GOT3 (cell line): Measurements from ENCODE around the gene TRPV6.

ENCODE experiments used
- DNase-seq: peaks from one replicate; lab custom pipeline; 2025; ENCODE audit warnings: mixed read lengths; lab: John Stamatoyannopoulos, UW

TRPV6 gene

DNA sequence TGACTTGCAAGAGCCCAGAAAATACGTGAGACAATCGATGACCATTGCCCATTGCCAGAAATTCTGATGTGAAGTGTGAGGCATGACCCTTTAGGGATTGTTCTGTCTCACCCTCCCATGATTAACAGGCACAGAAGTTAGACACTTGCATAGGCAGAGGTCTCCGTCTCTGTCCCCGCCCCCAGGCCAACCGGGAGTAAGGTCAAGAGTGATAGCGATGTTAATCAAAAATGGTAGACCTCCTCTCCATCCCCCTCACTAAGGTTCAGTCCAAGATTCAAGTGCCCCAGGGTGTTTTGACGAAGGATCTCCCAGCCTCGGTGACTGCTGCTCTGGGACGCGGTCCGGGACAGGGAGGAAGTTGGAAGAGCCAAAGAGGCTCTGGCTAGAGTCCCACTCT lies 22.7 kb upstream of the TRPV6 start:
- DNase-seq = no peak

DNA sequence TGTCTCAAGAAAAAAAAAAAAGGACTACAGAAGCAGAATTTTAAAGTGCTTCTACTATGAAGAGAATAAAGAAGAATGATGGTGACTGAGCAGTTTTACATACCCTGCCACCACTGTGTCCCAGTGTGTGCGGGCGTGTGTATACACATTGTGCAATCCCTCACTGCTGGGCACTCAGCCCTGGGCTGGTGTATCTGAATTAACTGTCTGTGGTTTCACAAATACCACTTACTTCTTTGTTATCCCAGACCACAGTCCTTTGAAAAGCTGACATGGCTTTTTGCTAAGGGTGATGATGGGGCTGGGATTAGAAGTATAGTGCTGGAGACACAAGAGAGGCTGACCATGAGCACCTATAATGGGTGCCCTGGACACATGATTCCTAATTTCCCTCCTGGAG lies 21.1 kb upstream of the TRPV6 start:
- DNase-seq = no peak

GRCh38 chr7:142905759-142906158 lies 20.2 kb upstream of the TRPV6 start:
- no peak for DNase-seq

- no peak for DNase-seq
Observed at GRCh38 chr7:142904128-142904527, 18.6 kb upstream of the TRPV6 start.

DNA sequence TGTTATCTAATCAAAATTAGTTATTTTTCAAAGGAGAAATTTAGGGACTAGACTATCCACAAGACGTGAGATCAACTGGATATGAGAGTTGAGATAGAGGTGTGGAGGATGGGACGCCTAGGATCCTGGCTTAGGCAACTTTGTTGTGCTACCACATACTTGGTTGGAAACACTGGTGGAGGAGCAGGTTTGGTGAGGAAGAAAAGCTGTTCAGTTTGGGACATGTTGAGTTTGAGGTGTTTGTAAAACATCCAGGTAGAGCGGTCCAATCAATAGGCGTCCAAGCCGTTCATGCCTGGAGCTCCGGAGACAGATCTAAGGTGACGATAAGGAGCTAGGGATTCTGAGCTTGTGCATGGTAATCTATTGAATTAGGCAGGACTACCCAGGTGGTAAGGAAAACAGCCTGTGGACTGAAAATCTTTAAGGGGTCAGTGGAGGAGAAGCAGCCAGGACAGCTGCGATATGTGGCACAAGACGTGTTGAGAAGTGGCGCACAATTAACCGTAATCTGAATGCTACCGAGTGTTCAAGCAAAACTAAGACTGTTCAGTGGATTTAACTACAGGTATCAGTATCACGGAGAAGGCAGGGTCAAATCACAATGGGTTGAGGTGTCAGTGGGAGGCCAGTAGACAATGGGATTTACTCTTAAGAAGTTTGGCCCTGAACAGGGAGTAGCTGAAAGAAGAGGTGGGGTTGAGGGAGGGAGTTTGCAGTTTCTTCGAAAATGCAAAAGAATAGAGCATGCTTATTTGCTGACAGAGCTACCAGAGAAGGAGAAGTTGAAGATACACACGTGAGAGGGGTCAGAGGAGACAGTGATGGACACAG lies 16.1 kb upstream of the TRPV6 start:
- no peak for DNase-seq

DNA sequence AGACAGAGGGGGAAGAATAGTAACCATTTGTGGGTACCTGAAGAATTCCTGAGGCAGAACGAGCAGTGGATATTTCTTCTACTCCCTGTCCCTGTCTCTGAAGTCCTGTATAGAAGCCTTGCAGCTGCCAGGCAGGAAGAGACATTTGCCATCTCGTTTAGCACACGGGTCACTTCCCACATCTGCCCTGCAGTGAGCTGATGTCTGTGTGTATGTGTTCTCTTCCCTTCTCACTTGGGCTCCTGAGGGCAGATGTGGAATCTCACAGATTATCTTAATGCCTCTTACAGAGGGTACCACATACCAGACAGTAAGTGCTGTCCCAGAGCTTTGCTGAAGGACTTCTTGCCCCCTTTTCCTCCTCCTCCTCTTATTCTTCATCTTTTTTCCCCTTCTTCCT lies 14.1 kb upstream of the TRPV6 start:
- no peak for DNase-seq

GRCh38 chr7:142898377-142899170 lies 13.0 kb upstream of the TRPV6 start:
- no peak for DNase-seq

- no peak for DNase-seq
Observed at GRCh38 chr7:142897691-142898090, 12.1 kb upstream of the TRPV6 start.

- DNase-seq = no peak
Observed at GRCh38 chr7:142896741-142897379, 11.3 kb upstream of the TRPV6 start.

DNA sequence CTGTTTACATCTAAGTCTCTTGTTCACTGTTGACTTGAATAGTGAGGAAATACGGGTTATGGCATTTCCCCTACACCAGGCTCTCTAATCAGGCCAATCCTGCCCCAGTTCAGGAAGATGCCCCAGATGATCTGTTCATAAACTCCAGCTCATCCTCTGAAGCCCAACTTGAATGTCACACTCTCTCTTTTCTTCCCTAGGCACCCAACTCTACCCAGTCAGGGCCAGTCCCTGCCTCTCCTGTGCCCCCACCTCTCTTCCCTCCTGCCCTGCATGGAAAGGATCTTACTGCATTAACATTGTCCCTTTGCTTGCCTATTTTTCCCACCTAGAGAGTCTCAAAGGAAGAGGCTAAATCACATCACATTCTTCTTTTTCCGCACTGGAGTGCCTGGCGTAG lies 10.6 kb upstream of the TRPV6 start:
- no peak for DNase-seq

DNA sequence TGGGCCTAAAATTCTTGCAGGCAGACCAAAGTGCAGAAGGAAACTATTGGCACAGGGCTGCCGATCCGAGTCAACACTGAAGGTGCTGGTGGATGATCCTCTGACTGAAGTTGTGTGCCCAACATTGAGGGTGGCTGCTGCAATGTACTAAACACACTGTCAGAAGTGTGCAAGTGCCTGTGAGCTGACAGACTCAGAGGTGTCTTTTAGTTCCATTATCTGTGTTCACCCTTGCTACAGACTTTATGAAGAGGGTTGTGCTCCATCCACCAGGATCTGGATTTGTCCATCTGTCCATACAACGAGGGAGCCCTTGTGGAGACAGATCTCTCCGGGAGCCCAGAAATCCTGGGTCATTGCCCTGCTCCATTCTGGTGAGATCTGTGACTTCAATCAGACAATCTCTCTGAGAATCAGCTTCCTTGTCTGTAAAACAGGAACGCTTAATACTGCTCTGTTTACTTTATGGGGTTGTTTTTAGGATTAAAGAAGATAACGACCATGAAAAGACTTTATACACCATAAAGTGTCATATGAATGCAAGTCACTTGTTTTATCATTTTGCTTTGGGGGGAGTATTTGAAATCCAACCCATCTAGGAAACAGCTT lies 9.5 kb upstream of the TRPV6 start:
- DNase-seq = no peak

GRCh38 chr7:142894112-142894984 lies 8.8 kb upstream of the TRPV6 start:
- no peak for DNase-seq

DNA sequence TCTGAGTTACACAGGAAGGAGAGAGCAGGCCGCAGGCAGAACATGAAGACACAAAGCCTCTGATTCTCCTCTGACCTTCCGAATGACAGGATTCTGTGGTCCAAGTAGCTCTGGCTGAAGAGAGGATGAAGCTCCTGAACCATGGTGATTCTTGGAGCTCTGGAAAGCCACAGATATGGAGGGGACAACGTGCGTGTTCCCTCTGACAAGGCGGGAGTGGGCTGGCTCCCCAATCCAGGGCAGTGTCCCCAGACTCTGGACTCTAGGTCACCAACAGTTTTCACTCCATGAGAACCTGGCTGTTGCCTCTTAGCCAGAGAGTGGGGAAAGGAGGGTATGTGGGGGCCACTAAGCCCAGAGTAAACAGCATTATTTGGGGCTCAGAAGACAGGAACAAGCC lies 7.4 kb upstream of the TRPV6 start:
- no peak for DNase-seq

DNA sequence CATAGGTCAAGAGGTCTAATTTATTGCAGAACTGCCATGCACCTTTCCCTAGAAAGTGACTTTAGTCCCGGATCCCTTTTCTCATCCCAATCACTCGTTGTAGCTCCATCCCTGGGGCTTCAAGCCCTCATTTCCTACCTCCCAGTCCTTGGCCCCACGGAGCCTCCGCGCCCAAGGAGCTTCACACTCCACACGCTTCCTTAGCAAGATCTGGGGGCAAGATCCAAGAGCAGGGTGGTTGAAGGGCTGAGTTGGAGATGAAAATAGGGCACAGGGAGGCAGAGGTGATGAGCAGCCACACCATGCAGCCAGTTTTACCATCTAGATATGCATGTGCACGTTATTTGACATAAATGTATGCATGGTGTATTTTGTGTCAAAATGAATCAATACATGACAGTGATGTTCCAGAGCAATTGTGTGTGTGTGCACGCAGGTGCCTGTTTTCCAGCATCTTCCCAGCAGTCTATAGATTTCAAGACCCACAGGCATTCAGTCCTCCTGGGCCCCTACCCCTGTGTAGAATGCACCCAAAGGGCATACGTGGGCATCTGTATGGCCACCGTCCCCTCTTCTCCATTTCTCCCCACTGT lies 6.0 kb upstream of the TRPV6 start:
- no peak for DNase-seq

DNA sequence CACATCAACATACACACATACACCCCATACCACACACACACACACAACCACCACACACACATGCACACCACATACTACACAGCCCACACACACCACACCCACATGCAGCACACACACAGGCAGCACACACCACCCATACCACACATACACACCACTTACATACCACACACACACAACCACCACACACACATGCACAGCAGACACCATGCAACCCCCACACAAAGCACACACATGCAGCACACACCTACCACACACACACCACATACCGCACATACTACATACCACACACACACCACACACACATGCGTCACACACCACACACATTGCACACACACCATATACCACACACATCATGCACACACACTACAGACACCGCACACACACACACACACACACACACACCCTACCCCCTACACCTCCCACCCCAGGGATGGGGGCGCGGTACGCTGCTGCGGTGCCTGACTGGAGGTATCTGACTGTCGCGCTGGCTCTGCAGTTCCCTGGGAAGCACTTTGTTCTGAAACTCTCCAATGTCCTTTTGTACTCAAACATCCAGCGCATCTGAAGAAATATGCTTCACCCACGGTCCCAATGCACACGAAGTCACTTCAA lies 5.4 kb upstream of the TRPV6 start:
- DNase-seq = no peak

DNA sequence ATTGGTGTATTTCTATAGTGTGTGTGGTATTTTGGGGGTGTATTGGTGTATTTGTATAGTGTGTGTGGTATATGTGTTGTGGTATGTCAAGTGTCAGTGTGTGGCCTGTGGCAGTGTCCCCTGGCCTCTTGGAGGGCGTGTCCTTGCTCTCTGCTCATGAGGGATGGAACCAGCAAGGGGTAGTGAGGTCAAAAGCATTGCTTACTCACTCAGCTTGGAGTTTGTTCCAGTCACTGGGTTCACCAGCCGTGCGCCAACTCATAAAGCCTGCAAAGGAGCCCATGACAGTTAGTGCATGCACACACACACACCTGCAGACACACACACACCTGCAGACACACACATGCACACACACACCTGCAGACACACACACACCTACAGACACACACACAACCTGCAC lies 4.3 kb upstream of the TRPV6 start:
- DNase-seq = no peak

DNA sequence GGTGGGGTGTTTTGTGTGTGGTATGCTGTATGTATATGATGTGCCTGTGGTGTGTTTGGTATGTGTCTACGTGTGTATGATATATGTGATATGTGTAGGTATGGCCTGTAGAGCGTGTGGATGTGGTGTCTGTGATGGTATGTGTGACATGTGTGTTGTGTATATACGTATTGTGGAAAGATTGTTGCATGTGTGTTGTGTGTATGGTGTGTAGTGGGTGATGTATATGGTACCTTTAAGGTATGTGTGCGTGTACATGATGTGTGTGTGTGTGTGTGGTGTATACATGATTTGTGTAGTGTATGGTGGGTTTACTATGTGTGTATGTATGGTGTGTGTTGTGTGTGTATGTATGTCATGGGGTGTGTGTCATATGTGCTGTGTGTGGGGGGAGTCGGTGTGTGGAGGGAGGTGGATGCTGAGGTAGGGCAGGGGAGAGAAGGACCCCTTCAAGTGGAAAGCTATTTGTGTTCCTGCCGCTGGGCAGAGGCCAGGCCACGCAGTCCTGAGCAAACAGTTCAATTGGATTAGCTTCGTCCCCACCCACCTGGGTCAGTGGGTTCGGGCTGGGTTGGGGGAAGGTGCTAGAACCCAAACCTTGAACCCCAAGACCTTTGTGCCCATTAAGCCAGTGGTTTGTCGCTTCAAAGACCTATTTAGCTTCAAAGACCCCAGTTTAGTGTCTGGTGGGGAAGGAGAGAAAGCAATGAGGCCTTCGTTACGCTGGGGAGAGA lies 1.9 kb upstream of the TRPV6 start:
- no peak for DNase-seq

DNA sequence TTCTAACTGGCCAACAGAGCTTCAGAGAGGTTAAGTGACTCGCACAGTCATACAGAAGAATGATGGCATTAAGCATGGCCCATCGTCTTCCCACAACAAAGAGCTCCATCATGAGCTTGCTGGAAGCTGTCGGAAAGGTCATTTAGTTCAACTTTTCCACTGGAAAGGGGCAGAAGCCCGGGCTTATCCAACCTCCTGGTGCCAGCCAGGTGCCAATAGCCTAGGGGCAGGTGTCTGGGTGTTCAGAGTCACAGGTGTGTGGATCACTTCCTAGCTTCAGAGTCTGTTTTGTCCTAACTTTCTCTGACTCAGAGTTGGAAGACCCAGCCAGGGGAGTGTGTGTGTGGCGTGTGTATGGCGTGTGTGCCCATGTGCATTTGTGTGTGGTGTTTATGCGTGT lies 1.3 kb upstream of the TRPV6 start:
- no peak for DNase-seq

DNA sequence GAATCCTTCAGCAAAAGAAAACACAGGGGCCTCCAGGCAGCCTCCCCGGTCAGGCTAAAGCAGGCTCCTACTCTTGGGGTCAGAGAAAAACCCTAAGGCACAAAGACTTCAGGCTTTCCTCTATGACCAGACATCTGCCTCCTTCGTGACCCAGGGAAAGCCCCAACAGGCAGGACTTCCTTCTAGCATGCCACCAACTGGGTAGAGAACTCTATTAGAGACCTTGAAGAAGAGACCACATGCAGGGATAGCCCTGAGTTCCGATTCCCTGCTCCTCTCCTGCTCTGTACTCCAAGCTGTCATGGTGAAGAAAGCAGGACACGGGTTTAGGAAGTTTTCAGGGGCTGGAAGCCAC lies 1.3 kb downstream of the TRPV6 start:
- no peak for DNase-seq
